Activated CD8-positive, alpha-beta memory T cell treated with anti-CD3 and anti-CD28 coated beads, Interleukin-2, amount 50 U/mL, for 1 hour (primary cell): ENCODE results near the gene NTSR1.
"Not testable (repeated sequence)": the region's sequence is repeated elsewhere in the genome, so short reads cannot be mapped to it uniquely, and the experiment has no call there.

Experiments
- DNase-seq: peaks from one replicate; pipeline ENCODE4 v3.0.0-alpha.2; 2020; ENCODE audit errors: extremely low read depth

NTSR1 gene

DNA sequence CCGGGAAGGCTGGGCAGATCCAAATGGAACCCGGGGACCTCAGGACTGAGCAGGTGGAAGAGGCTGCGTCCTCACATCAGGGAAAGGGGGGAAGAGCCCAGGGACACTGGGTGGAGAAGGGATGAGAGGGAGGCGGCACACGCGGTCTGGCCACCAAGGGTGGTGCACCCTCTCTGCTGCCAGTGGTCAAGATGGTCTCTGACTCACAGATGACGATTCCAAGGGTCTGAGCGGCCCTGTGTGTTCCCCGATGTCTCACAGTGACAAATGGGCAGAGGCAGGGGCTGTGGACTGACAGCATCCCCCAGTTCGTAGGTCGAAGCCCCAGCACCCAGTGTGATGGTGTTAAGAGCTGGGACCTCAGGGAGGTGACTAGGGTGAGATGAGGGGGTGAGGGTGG is 34.3 kb upstream of the NTSR1 start:
- DNase-seq: no peak

DNA sequence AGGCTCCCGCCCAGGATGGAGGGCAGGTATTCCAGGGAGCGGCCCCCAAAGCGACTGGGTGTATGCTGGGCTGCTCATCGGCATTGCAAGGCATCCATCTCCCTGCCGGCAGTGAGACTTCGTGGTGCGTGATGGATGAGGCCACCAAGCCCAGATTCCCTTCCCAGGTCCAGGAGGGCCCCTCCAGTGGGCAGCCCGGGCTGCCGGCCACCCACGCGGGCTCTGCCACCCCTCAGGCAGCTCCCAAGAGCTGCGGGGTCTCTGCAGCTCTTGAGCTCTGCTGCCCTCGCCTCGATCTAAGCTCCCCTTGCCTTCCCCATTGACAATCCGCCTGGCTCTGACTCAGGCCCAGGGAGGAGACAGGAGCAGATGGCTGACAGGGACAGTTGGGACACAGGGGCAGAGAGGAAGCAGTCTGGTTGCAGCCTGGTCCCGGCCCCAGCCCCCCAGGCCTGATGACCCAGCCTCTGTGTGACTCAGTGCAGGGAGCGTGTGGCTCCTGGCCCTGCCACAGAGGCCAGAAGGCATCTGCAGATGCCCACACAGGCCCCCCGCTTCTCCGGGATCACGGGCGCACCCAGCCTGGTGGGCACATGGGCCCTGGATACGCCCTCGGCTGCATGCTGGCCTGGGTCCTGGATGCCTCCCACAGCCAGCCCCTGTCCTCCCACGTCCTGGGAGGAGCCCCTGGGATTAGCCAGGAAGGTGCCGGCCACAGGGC is 33.3 kb upstream of the NTSR1 start:
- DNase-seq: no peak

DNA sequence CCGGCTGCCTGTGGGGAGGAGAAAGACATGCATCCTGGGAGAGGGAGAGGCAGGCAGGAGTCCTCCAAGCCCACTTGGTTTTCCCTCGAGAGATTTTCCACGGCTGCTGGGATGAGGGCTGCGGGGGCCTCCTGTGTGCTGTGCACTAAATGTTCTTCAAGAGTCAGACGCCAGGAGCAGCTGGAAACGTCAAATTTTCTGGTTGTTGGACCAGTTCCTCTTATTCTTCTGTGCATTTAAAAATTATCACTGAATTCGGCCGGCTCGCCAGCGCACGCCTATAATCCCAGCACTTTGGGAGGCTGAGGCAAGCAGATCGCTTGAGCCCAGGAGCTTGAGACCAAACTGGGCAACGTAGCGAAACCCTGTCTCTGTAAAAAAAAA is 32.8 kb upstream of the NTSR1 start:
- no peak for DNase-seq

DNA sequence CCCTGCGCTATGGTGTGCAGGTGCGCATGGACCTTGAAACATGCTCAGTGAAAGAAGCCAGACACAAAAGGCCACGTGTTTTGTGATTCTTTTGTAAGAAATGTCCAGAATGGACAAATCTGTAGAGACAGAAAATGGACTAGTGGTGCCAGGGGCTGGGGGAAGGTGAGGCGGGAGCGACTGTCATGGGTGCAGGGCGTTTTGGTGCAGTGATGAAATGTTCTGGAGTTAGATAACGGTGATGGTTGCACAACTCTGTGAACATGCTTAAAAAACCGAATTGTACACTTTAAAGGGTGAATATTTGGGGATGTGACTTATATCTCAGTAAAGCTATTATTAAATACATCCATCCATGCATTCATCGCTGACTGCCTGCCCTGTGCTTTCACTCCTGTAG is 31.7 kb upstream of the NTSR1 start:
- DNase-seq: no peak

DNA sequence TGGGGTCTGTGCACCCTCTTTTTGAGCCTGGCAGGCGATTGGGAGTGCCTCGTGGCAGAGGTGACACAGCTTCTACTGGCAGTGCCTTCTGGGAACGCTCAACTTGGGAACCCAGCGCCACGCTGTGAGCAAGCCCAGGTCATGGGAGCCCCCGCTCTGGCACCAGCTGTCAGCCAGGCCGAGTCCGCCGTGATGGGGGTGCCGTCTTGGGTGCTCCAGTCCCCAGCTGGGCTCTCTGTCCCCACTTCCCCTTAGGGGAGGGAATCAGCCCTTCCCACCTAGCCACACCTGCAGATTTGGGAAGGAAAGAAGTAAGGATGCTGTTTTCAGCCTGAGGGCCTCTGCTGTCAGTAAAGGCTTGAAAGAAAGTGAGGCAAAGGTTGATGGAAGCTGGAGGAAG is 31.0 kb upstream of the NTSR1 start:
- no peak for DNase-seq

DNA sequence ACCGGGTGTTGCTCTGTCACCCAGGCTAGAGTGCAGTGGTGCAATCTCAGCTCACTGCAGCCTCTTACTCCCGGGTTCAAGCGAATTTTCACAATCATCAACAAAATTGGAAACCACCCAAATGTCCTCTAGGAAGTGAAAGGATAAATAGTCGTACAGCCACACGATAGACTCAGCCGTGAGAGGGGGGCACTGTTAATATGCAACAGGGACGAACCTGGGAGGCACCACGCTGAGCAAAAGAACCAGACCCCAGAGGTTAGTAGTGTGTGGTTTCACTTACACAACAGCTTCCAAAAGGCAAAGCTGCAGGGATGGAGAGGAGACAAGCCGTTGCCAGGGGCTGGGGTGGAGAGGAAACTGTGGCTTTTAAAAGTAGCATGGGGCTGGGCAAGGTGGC is 30.1 kb upstream of the NTSR1 start:
- no peak for DNase-seq

DNA sequence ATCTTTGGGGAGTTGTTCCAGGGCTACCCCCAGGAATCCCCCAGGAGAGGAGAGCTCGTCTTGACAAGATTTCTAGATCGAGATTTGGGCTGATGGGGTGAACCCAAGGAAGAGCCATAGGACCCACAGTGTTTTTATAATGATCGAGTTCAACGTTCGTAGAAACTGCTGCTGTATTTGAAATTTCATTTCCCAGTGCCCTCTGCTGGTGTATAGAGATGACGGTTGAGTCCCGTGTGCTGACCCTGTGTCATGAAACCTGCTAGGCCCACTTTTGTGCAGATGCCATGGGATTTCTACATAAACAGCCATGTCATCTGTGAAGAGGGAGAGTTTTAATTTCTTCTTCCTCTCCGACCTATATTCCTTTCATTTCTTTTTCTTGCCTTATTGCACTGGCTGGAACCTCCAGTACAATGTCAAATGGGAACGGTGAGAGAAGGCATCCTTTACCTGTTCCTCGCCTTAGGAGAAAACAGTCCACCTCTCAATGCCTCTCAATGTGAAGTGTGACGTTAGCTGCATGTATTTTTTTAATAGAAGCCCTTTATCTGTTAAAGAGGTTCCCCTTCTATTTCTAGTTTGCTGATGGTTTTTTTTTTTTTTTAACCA is 28.6 kb upstream of the NTSR1 start:
- DNase-seq: no peak

DNA sequence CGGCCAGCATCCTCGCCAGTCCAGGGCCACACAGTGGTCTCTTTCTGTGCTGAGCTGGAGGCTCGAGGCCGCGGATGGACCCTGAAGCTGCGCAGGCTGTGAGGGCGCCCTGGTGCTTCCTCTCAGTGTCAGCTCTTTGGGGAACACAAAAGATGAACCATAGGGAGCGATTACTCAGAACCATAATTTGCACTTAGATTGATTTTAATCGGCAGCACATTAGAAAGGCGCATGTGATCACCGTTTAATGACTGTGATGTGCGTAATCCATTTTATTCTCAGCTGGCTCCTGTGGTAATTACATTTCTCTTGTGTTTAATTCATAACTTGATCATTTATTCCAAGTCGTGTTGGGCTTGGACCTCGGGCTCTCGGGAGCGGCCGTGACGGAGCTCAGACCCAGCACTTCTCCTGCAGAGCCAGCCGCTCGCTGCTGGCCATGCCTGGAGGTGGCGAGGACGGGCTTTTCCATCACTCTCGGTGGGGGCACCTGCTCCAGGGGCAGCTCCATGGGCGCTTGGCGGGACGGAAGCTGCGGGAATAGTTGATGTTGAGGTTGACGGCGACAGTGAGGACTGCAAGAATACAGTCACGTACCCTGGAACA is 25.6 kb upstream of the NTSR1 start:
- no peak for DNase-seq

DNA sequence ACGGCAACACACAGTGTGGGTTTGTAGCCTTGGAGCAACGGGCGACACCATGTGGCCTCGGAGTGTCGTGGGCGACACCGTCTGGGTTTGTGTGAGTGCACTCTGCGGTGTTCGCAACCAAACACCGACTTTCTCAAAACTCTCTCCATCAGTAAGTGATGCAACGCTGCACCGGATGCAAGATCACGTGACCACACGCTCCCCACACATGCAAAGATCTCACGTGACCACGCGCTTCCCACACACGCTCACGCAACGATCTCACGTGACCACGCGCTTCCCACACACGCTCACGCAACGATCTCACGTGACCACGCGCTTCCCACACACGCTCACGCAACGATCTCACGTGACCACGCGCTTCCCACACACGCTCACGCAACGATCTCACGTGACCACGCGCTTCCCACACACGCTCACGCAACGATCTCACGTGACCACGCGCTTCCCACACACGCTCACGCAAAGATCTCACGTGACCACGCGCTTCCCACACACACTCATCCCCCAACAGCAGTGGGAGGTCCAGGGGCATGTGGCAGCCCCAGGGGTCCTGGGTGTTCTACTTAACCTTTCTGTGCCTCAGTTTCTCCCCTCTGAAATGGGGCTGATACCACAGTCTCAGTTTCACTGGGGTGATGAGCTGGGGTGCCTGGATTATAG is 24.8 kb upstream of the NTSR1 start:
- DNase-seq: not testable (repeated sequence)

DNA sequence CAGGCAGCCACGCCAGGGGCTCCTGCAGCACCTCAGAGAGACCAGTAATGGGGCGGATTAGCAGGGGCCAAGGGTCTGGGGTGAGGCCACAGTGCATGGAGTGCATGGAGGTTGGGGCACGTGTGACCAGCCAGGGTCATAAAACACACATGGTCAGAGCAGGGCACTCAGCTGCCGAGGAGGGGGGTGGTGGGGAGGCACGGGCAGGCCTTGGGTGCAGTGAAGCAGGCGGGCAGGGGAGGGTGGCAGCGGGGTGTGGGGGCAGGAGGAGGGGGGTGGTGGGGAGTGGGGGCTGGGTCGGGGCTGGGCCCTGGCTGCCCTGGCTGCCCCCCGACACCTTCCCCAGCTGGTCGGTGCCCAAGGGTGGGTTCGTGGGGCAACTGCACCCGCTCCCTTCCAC is 23.7 kb upstream of the NTSR1 start:
- DNase-seq: no peak

DNA sequence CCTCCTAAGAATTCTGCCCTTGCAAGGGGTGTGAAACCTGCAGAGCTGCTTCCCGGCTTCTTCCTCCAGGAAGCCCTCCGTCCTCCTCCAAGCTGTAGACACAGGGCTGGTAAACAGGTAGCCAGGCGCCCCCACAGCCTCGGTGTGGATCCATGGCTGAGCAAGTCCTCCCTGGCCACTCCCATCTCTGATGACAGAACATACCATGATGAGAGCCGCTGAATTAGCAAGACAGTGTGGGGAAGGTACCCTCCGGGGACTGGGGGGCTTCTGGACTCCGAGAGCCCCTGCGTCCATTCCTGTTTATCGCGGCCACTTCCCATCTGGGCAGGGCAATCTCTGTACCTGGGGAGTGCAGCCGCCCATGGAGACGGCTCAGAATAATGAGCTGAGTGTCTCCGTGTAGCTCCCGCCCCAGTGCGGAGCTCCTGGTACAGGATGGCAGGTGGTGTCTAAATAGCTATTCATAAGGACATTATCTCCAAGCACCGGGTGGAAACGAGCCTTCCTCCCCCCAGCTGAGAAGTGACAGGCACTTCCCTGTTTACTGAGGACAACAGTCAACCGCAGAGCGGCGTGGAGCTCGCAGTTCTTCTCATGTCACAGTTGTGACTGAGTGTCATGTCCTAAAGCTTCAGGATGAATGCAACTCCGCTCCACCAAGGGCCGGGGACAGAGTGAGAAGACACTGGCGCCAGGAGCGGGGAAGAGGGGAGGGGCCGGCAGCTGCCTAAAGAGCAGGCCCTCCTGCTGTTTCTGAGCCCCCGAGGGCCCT is 22.7 kb upstream of the NTSR1 start:
- no peak for DNase-seq

DNA sequence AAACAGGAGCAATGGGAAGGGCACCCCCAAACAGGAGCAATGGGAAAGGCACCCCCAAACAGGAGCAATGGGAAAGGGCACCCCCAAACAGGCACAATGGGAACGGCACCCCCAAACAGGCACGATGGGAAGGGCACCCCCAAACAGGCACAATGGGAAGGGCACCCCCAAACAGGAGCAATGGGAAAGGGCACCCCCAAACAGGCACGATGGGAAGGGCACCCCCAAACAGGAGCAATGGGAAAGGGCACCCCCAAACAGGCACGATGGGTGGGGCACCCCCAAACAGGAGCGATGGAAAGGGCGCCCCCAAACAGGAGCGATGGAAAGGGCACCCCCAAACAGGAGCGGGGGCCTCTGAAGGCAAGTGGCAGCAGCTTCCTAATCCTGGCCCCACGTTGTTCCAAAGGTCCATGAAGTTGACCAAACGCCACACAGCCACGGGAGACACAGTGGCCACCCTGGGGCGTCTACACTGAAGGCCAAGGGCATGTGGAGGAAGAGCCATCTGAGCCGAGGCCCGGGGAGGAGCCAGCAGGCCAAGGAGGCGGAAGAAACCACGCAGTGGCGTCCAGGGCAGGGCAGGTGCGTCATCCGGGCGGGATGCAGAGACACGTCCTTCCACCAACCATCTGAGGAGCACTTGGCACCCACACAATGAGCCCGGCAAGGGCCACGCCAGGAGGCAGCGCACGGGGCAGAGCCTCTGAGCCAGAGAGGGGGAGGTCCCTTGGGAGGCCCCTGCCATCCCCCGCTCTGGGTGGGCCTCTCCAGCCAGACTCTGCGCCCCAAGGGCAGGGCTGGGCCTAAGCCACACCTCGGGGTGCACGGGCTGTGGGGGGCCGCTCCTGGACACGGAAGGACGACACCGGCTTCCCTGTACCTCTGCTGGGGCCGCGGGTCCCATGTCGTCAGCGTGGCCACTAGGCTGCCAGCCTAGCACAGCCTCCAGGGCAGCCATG is 21.5 kb upstream of the NTSR1 start:
- no peak for DNase-seq

DNA sequence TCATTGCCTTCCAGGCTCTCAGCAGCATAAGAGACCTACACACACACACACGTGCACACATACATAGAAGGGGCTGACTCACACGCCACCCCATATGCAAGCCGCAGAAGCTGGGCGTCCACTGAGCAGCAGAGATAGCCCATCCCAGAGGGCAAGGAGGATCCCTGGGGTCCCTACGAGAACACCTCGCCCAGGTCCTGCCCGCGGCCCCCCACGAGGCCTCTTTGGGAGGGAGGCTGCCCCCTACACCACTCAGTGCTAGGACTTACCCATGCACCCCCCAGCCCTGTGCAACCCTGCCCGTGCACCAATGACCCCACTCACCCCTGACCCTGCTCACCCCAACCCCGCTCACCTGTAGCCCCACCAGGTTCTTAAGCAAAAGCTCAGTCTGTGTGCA is 20.6 kb upstream of the NTSR1 start:
- no peak for DNase-seq

DNA sequence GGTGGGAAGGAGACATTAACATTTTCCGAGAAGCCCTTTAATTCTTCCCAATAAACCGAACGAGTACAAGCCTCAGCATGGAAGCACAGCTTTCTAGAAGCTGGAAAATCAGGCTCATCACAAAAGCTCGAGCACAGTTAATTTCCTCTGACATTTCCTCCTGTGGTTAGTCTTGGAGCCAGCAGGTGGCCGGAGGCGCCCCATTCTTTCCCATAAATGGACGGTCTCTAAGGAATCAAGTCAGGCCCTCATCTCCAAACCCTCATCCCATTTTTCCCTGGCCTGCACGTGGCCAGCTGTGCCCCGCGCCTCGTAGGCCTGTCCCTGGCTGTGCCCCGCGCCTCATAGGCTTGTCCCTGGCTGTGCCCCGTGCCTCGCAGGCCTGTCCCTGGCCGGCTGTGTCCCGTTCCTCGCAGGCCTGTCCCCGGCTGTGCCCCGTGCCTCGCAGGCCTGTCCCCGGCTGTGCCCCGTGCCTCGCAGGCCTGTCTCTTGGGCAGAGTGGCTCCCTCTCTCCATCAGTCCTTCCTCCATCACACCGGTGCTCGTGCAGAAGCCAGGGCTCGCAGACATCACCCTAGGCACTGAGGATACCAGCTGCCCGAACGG is 19.7 kb upstream of the NTSR1 start:
- DNase-seq: no peak

DNA sequence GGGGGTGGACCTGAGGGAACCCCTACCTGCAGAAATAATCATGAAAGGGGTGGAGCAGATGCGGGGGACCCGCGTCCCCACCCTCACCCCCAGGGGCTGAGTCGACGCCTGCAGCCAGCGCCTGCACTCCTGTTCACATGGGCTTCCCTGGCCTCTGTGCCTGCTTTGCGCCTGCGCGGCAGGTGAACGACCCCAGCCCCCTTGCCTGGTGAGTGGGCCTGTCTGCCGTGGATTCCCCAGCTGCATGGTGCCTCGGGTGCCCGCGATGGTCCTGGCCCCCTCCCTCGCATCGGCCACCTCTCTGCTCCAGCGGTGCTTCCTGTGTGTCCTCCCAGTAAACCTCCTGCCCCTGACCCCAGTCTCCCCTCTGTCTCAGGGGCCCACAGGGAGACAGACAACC is 18.8 kb upstream of the NTSR1 start:
- no peak for DNase-seq

DNA sequence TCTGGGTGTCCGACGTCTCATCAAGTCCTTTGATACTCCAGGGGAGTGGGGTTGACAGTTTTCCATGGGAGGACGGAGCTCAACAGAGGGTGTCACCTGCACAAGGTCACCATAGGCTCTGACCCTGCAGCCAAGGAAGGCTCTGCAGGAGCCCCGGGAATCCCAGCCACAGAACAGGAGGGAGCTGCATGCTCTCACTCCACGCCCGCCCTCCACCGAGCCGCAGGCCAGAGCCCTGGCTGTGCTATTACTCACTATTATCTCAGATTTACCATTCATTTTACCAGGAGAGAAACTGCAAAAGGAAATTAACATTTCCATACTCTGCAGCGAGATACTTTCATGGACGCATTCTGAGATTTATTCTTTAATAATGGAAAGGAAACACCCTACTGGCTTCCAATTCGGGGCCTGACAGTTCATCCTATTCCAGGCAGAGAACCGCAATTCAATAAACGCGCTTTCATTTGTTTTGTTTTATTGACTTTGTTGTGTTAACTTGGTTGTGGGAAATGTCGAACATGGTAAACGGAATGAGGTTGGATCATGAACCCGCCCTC is 18.3 kb upstream of the NTSR1 start:
- DNase-seq: no peak

DNA sequence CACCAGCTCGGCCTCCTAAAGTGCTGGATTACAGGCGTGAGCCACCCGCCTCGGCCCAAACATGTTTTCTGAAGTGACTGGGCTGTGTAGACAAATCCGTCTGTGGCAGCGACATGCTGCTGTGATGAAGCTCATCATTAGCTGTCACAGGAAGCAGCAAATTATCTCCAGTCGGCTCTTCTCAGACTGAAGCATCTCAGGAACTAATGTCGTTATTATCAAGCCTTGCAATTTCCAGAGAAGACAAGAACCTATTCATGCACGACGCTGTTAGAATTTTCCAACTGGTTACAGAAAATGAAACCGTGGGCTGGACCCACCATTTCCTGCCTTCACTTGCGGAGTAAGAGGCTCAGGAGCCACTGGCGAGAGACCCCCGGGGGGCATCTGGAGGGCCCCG is 17.1 kb upstream of the NTSR1 start:
- no peak for DNase-seq

DNA sequence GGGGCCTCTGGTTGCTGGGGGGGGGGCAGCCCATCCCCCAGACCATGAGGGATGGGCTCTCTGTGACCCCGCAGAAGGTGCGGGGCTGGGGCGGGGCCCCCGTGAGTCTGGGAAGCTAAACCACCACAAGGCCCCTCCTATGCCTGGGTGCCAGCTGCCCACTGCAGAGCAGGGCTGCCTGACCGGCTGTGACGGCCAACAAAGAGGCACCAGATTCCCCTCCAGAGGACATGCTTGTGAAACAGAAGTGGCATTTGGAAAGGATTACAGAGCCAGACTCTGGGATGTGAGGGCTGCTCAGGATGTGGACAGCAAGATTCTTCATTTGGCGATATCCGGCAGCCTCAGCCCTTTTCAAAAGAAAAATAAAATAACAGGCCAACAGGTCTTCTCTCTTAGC is 16.5 kb upstream of the NTSR1 start:
- DNase-seq: no peak

DNA sequence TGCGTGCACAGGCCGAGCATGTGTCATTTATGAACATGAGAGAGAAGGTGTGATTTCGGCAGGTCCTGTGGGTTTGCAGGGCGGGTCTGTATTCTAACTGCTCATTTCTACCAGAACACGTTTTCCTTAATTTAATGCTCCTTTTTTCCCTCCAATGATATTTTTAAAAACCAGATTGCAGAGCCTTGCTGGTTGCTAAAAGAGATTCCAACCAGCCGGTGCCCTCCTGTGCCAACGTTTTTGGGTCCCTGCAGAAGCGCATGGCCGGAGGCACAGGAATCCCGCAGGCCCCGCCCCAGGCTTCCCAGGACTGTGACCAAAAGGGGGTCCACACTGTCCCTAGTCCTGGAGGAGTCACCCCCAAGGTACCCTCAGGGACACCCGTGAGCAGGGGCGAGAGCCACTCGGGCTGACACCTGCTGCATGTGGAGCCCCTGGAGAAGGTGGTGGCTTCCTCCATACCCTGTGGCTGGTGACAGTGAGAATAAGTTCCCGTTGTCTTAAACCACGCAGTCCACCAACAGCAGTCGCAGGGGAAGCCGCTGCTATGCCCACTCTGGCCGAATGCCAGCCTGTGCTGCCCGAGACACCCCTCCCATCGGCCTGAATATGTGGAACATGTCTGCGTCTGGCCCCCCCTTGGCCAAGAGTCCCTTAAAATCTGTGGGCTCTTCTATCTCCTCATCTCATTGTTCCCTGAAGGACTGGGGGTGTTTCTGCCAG is 15.7 kb upstream of the NTSR1 start:
- DNase-seq: no peak

DNA sequence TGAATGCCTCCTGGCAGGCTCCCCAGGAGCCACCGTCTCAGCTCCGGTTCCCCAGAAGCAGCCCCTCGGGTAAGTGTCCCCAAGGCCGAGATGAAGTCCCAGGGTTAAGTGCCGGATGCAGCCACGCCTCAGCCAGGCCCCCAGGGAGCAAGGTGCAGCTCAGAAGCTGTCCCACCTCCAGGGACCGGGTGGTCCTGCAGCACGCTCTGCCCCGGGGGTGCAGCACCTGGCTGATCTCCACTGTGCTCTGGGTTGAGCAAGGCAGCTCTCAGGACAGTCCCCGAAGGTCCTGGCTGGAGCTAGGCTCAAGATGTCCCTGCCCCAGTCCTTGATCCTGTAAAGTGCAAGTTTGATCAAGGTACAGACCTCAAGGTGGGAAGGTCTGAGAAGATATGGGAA is 15.1 kb upstream of the NTSR1 start:
- no peak for DNase-seq
